ENCODE data around the gene VSNL1.

Gene VSNL1

GRCh38 chr2:17610521-17610920, 70.0 kb downstream of the VSNL1 start:
- no peak for DNase-seq (ENCODE audit: low spot score)
- in situ Hi-C loops (cut with MboI; ENCODE audit: low pct_unique_long_range_greater_than_20kb, low sequenced_read_pairs, unreplicated experiment), result no loop called here
- TF ChIP-seq CTCF (IDR thresholded peaks at IDR 0.05; ENCODE audit: extremely low read depth, insufficient read depth, missing control alignments), result no peak

- TF ChIP-seq CTCF (IDR thresholded peaks at IDR 0.05; ENCODE audit: extremely low read depth, insufficient read depth, missing control alignments), result no peak
- in situ Hi-C loops (cut with MboI; ENCODE audit: low pct_unique_long_range_greater_than_20kb, low sequenced_read_pairs, unreplicated experiment), result no loop called here
- no peak for DNase-seq (ENCODE audit: low spot score)
Observed at GRCh38 chr2:17611036-17611435, 70.5 kb downstream of the VSNL1 start.

GRCh38 chr2:17614174-17614930, 73.9 kb downstream of the VSNL1 start:
- in situ Hi-C loops (cut with MboI; ENCODE audit: low pct_unique_long_range_greater_than_20kb, low sequenced_read_pairs, unreplicated experiment), result no loop called here
- no peak for TF ChIP-seq CTCF (IDR thresholded peaks at IDR 0.05; ENCODE audit: extremely low read depth, insufficient read depth, missing control alignments)
- no peak for DNase-seq (ENCODE audit: low spot score)

- in situ Hi-C loops (cut with MboI; ENCODE audit: low pct_unique_long_range_greater_than_20kb, low sequenced_read_pairs, unreplicated experiment), result no loop called here
- DNase-seq (ENCODE audit: low spot score), result no peak
- no peak for TF ChIP-seq CTCF (IDR thresholded peaks at IDR 0.05; ENCODE audit: extremely low read depth, insufficient read depth, missing control alignments)
Observed at GRCh38 chr2:17615147-17615546, 74.7 kb downstream of the VSNL1 start.

GRCh38 chr2:17615728-17616351, 75.3 kb downstream of the VSNL1 start:
- no peak for DNase-seq (ENCODE audit: low spot score)
- no peak for TF ChIP-seq CTCF (IDR thresholded peaks at IDR 0.05; ENCODE audit: extremely low read depth, insufficient read depth, missing control alignments)
- in situ Hi-C loops (cut with MboI; ENCODE audit: low pct_unique_long_range_greater_than_20kb, low sequenced_read_pairs, unreplicated experiment), result no loop called here

- DNase-seq (ENCODE audit: low spot score), result no peak
- TF ChIP-seq CTCF (IDR thresholded peaks at IDR 0.05; ENCODE audit: extremely low read depth, insufficient read depth, missing control alignments), result no peak
- in situ Hi-C loops (cut with MboI; ENCODE audit: low pct_unique_long_range_greater_than_20kb, low sequenced_read_pairs, unreplicated experiment), result no loop called here
Observed at GRCh38 chr2:17616405-17616804, 75.9 kb downstream of the VSNL1 start.

All from GM13977 (cell line).